Esophagus mucosa (tissue), 1 donor: ENCODE data around the gene RSAD1. TPM values are rescaled to one million over a fixed set of nuclear protein-coding genes. Genes with fewer than 3 reads are reported as not detected.

Experiments used
- ATAC-seq: fragments of 200-7000 bp; cut with Tn5 transposase; one replicate; pipeline ENCODE4 v1.9.1; 2020
- total RNA-seq: library from RNA; stranded (reverse); gene quantifications from one replicate; pipeline ENCODE4 v1.2.4, GENCODE V29; 2023
- donor health status: DM: yes; HTN: yes; CAD: no.

Gene RSAD1
- total RNA-seq: 10.8 TPM

DNA sequence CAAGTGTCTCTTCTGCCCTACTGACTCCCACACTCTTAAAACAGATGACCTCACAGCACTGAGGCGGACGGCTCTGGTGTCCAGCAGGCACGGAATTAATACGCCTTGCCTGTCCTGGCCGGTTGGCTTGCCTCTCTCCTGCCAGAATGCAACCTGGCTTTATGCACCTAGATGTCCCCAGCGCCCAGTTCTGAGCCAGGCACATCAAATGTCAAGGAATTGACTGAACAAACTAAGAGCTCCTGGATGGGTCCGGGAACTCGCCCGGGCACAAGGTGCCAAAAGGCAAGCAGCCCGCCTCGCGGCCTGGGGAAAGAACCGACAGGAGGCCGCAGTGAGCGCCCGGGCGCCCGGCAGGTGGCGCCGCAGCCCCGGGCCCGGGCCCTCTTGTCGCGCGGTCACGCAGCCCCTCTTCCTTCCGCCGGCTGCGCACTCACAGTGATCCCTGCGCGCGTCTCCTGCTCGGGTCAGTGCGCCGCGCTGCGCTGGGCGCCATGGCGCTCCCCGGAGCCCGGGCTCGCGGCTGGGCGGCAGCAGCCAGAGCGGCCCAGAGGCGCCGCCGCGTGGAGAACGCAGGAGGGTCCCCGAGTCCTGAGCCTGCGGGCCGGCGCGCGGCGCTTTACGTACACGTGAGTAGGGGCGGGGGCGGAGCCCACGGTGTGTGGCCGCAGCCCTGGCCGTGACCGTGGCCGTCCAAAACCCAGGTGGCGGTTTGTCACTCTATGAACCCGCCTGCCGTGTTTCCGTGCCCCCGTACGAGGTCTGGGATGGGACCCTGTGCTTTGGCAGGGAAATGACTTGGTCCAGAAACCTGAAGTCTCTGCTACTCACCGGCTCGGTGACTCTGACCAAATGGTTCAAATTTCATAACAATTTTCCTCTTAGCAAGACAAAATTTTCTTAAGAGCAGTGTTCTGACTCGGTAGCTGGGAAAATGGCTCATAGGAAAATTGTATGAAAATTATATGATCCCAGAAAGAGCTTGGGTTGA, at the start of gene RSAD1:
RSAD1 (plus strand) TSS at position 470 of the 991 bp plus-strand sequence; CDS start at position 495, 25 bp downstream.
- ATAC-seq: peak; percentile 90

DNA sequence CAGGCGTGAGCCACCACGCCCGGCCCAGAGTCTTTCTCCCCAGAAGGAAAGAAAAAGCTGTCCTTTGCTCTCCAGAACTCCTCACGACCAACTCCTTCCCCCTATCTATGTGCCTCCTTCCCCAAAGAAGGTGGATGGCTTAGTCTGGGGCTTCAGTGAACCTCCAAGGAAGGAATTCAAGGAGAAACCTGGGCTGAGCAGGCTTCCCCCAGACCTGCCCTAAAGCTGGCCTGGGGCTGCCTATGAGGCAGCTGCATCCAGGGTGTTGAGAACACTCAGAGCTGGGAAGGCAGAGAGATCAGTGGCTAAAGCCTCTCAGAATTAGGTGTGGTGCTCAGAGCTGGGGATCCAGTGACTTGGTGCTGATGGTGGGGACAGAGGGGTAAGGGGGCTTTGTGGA, 48.9 kb upstream of the RSAD1 start:
- no peak for ATAC-seq

DNA sequence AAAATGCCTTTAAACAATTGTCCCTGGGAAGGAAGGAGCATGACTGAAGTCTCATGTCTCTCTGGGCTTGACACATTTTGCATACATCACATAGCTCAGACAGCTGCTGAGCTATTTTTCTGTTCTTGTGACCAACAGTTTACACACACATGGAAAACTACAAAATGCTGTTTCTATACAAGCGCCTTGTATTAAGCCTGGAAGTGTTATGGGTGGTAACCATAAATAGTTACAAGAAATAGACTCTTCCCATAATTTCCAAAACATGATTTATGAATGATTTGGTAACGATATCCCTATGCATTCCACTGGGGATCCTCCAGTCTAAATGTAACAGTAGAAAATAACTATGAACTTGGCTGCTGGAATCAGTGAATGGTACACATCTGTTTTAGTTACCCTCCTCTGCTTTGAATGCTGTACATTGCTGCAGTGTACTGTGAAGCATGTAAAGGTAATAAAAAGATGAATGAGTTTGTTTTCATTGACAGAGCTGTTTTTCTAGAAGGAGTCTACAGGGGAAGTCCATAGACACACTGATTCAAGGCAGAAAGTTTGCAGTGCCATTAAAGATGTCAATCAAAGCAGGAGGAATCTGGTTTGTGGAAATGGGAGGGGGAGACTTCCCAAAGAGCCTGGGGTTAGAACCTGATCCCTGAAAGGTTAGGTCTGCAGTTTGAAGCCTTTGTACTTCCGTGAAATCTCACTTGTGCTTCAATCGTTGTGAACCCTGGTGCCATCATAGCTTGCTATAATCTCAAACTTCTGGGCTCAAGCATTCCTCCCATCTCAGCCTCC, 47.6 kb upstream of the RSAD1 start:
- no peak for ATAC-seq

DNA sequence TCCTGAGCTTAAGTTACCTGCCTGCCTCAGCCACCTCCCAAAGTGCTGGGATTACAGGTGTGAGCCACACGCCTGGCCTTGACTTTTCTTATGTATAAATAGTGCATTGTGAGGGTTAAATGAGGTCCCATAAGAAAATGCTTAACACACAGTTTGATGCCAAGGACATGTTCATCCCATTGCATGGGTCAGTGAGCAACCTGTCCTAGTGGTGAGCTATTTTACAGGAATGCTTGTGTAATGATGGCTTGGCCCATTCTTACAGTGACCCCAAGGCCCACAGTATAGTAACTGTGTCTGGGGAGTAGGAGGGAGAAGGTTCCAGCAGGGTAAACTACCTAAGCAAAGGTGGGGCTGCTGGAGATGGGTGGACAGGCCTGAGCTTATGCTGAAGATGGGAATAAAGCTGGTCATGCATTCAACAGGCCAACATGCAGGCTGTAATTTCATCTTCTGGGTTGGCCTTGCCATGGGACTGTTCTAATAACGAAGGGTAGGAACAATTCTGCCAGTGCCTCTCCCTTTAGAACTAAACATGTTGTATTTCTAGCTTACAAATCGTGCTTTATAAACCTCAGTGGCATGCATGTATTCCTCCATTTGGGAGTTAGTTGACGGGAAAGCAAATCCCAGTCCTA, 46.4 kb upstream of the RSAD1 start:
- ATAC-seq: no peak

DNA sequence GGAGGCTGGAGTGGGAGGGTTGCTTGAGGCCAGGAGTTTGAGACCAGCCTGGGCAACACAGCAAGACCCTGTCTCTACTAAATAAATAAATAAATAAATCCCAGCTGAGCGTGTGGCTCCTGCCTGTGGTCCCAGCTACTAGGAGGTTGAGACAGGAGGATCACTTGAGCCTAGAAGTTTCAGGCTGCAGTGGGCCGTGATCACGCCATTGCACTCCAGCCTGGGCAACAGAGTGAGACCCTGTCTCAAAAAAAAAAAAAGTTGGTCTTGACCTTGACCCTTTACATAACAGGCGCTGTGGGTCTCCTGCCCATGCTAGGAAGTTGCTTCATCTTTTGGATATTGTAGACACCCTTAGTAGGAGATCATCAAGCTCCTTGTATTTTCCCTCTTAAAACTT, 41.3 kb upstream of the RSAD1 start:
- no peak for ATAC-seq

DNA sequence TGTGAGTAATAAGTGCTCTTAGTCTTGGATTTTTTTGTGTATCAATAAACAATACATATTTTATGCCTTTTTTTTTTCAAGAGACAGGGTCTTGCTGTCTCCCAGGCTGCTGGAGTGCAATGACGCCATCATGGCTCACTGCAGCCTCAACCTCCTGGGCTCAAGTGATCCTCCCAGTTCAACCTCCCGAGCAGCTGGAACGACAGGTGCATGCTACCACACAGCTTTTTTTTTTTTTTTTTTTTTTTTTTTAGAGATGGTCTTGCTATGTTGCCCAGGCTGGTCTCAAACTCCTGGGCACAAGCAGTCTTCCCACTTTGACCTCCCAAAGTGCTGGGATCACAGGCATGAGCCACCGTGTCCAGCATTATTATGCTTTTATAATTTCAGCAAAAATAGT, 39.7 kb upstream of the RSAD1 start:
- no peak for ATAC-seq

DNA sequence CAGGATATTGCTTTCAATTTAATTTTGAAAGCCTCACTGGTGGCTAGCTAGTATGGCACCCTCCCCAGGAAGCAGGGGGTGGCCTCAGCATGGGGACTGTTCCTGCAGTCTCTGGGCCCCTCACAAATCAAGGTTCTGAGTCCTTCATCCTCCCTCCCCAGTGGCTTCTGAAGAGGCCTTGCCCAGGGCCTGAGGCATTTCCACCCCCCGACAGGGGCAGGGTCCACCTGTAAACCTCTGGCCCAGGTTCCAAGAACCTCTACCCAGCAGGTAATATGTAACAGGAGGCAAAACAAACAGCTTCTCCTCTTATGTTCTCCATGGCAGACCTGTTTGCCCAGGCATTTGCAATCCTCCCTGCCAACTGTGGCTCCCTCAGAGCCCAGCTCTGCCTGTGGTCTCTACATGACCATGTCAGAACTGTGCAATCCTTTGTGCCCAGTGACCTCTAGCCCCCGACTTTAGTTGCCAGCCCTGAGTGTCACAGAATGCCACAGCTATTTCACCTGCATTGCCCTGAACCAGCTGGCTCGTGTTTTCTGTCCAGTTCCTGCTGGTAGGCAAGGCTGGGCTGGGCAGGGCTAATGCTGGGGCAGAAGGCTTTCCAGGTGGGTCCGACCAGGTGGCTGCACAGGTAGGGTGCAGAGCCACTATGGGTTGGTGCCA, 38.4 kb upstream of the RSAD1 start:
- ATAC-seq: peak; percentile 26

DNA sequence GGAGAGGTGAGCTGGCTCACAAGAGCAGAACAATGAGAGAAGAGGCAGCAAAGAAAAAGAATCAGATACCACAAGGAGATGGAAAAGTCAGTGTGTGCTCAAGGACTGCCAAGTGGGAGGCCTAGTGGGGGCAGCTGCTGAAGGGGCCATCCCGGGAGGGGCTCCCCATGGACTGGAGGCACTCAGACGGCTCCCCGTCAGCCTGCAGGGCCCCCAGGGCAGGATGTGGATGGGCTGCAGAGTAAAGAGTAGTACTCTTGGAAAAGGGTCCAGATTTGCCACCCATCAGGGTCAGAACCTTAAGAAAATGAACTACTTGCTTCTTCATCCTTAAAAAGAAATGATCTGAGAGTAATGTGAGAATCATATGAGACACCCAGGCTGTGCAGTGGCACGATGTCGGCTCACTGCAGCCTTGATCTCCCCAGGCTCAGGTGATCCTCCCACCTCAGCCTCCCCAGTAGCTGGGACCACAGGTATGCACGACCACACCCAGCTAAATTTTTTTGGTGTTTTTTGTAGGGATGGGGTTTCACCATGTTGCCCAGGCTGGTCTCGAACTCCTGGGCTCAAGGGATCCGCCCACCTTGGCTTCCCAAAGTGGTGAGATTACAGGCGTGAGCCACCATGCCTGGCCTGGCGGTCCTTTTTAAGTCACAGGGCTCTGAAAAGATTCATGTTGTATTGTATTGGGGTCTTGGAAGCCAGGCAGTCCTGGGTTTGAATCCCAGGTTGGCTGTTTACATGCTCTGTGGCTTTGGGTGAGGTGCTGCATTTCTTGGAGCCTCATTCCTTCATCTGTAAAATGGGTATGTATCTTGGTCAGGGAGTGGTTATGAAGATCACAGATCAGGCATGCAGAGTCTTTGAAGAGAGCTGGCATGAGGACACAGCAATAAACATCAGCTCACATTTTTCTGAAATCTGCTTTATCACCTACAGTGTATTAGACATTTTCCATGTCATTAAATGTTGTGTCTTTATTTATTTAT, 37.5 kb upstream of the RSAD1 start:
- ATAC-seq: peak; percentile 13

DNA sequence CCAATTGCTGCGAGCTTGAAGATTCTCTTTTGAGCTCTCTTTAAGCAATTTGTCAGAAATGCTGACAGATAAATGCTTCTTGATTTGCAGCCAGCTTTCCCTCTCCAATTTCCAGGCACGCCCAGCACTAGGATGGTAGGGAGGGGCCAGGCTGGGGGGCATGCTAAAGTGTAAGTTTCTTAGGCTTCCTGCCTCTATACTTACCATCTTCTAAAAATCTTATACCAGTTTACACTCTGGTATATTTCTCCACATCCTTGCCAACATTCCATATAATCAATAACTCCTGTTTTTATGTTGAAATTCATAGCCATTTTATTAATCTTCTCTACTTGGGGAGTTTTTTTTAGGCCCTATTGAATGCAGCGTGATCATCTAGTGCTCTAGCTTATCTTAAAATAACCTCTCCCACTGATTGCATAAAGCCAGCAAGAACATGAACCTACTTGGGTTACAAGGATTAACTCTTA, 35.1 kb upstream of the RSAD1 start:
- no peak for ATAC-seq

DNA sequence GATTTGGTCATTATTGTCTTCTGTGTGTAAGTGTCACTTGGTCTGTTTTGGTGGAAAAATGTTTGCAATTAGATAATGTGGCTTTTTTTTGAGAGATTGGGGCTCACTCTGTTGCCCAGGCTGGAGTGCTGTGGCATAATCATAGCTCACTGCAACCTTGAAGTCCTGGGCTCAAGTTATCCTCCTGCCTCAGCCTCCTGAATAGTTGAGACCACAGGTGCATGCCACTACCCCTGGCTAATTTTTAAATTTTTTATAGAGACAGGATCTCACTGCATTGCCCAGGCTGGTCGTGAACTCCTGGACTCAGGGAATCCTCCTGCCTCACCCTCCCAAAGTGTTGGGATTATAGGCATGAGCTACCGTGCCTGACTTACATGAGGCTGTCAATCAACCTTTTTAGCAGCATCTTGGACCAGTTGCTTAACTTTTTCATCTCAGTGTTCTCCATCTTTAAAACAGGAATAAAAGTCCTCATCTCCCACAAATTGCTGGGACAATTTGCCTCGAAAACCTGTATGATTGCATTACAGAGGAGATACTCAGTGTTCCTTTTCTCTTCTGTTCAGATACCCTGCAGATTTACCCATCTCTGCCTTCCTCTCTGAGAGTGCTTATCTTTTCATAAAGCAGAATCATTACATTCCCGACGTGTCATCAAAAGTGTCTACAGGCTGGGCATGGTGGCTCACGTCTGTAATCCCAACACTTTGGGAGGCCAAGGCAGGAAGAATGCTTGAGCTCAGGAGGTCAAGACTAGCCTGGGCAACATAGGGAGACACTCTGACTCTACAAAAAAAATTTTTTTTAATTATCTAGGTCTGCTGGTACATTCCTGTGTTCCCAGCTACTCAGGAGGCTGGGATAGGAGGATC, 33.6 kb upstream of the RSAD1 start:
- no peak for ATAC-seq

DNA sequence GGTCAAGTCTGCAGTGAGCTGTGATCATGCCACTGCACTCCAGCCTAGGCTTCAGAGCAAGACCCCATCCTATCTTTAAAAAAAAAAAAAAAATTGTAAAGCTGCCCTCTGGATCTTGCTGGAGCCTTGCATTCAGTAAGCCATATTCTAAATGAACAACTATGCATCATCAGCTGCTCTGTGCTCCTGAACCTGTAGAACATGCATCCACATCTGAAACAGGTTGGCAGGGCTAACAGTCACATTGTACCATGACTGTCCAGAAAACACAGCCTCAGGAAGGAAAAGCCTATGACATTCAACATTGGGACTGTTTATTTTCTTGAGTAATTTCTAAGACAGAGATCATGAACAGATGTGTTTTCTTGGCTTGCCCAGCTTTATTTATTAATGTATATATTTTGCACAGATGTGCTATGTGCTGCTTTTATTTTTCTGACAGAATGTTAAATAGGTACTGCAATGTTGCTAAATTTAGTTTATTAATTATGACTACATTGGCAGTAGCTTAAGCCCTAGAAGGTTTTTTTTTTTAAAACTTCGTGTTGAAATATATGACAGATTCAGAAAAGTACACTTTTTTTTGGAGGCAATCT, 32.8 kb upstream of the RSAD1 start:
- peak; percentile 48 for ATAC-seq

DNA sequence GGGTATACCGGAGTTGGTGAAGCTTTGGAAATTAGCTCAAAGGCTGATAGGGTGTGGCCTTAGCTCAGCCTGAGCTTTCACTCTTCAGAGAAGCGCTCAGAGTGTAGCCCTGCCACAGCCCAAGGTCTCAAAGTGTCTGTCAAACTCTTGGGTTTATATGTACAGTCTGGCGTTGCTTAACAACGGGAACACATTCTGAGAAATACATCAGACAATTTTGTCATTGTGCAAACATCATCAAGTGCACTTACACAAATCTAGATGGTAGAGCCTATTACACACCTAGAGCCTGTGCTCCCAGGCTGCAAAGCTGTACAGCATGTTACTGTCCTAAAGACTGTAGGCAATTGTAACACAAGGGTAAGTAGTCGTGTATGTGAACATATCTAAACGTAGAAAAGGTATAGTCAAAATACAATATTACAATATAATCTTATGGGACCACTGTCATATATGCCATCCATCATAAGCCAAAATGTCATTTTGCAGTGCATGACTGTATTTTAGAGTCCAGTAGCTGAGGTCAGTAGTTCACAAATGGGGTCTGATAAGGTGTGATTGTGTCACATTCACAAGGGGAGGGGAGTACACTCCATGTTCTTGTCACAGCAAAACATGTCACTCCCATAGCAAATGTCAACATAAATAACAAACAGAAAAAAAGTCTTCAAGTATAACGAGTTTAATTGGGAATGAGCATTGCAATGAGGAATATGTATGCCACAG, 30.6 kb upstream of the RSAD1 start:
- no peak for ATAC-seq

DNA sequence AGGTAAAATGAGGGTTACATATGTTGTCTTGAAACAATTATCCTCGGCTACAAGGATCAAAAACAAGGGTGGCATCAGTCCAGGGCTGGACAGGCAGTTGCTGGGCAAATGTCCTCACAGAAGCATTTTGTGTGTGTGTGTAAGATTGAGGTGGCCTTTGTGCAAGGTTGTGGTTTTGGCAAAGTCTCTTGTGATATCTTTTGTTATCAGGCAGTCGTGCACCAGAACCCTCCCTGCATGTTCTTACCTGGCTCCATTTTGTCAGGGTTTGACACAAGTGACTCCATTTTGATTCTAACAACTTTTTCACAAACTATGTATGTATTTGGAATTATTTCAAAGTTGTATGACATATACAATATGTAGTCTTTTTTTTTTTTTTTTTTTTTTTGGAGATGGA, 30.0 kb upstream of the RSAD1 start:
- no peak for ATAC-seq

DNA sequence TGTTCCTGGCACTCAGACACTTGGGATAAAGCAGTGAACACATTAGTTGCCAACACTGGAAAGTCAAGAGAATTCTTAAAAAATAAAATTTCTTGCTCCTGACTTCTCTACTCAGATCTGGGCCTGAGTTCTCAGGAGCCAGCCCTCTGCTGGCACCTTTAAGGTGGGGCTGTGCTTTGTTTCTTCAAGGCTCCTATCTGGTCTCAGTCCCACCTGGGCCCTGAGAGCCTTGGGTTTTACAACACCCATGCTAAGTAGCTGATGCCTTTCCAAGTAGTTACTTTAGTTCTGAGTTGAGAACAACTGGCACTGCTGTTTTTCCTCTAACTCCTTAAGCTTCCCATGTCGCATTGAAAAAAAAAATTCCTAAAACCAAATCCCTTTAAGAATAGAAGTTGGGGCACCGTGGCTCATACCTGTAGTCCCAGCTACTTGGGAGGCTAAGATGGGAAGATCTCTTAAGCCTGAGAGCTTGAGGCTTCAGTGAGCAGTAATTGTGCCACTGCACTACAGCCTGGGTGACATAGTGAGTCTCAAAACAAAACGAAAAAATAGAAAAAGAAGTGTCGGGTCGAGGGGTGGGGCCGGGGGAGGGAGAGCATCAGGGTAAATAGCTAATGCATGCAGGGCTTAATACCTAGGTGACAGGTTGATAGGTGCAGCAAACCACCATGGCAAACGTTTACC, 26.6 kb upstream of the RSAD1 start:
- no peak for ATAC-seq

DNA sequence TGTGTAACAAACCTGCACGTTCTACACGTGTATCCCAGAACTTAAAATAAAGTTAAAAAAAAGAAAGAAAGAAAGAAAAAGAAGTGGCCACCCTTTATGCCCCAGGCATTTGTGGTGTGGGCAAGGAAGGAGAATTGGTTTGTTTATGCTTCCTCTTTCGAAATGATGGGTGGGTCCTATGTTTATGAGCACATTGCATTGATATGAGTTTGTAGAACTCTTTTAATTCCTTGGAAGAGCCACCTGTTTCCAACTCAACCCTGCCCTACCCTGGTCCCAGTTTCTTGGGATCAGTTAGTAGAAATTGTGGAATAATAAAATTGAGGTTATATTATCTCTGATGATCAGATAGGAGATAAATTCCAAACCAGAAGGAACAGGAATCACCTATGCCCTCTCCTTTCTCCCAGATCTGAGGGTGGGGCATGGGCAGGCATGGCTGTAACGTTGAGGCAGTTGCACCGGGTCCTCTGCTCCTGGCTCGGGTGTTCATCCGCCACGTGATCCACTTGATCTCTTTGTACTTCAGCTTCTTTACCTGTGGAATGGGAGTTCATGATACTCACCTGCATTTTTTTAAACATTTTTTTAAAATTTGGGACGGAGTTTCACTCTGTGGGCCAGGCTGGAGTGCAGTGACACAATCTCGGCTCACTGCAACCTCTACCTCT, 25.9 kb upstream of the RSAD1 start:
- ATAC-seq: peak; percentile 32

DNA sequence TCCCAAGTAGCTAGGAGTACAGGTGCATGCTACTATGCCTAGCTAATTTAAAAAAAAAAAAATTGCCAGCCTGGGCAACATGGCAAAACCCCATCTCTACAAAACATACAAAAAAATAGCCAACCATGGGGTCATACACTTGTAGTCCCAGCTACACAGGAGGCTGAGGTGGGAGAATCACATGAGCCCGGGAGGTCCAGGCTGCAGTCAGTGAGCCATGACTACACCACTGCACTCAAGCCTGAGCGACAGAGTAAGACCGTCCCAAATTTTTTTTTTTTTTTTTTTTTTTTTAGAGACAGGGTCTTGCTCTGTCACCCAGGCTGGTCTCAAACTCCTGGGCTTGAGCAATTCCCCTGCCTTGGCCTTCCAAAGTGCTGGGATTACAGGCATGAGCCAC, 24.8 kb upstream of the RSAD1 start:
- no peak for ATAC-seq

DNA sequence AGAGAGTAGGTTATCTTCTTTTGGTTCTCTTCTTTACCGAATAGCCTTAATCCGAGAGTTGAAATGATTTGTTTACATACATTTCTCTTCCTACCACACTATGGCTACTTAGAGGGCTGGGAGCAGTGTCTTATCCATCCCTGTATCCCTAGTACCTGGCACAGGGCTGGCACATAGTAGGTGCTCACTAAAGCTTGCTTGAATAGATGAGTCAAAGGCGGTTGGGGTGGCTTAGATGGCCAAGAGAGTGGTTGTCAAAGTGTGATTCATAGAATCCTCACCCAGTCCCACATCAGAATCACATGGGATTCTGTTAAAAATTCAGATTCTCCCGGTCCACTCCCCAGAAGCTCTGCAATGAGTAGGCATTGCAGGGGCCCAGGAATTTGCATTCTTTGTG, 21.0 kb upstream of the RSAD1 start:
- ATAC-seq: no peak

DNA sequence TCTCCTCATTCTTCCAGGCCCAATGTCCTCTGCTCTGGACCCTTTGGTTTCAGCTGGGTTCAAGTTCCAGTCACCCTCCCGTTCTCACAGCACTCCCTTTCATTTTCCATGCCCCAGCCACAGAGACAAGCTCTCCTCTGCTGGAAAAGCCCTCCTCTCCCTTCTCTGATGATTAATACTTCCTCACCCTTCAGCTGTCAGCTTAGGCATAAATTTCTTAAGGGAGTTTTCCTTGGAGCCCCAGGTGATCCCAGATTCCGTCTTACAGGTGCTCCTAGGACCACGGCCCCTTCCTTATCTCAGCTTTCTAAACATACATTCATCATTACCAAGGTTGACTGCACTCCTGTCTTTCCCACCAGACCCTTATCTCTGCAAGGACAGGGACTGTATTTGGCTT, 20.4 kb upstream of the RSAD1 start:
- ATAC-seq: no peak
